OCI-LY7 (cell line): ENCODE data around the gene FAM171A2. TPM values are rescaled to one million over a fixed set of nuclear protein-coding genes. Genes with fewer than 3 reads are reported as not detected.

Source experiments
- BruUV-seq: library from RNA; stranded (reverse); fragments of 400-500 nt; replicated peaks from 2 replicates; lab custom pipeline; 2021; lab: Mats Ljungman, UMichigan
- CTCF ChIA-PET: fragments of 300-600 bp; sonication (Branson Sonifier 250); formaldehyde crosslinking; loops from one replicate; lab custom pipeline; 2022; ENCODE audit warnings: antibody characterized with exemption; ENCODE audit not compliant: unreplicated experiment; lab: Charles Lee
- POLR2A ChIA-PET: fragments of 300-600 bp; sonication (Branson Sonifier 250); formaldehyde crosslinking; loops from one replicate; lab custom pipeline; 2022; ENCODE audit warnings: antibody characterized with exemption; lab: Charles Lee
- DNase-seq: peaks from one replicate; pipeline ENCODE4 v3.0.0-alpha.2; 2015; ENCODE audit warnings: low spot score
- H2AFZ ChIP-seq: fragments of 200-600 bp; sonication (generic), shearing (Covaris generic); 2 replicates; pipeline ENCODE4 v1.6.1; 2014; ENCODE audit warnings: mild to moderate bottlenecking, antibody characterized with exemption, low read length, moderate library complexity
- H3K27ac ChIP-seq: fragments of 200-600 bp; sonication (generic); 2 replicates; pipeline ENCODE4 v1.5.1; 2014; ENCODE audit warnings: mixed run types, low read depth, mild to moderate bottlenecking, moderate library complexity, low read length, inconsistent platforms; ENCODE audit not compliant: poor library complexity, severe bottlenecking
- H3K36me3 ChIP-seq: fragments of 200-600 bp; sonication (generic); 2 replicates; pipeline ENCODE4 v1.6.1; 2014; ENCODE audit warnings: mild to moderate bottlenecking, antibody characterized with exemption, low read length, moderate library complexity, mixed read lengths; ENCODE audit not compliant: insufficient read depth
- H3K4me1 ChIP-seq: fragments of 200-600 bp; sonication (generic); 2 replicates; pipeline ENCODE4 v1.5.1; 2014; ENCODE audit warnings: mild to moderate bottlenecking, low read length; ENCODE audit not compliant: insufficient read depth, poor library complexity, severe bottlenecking
- H3K4me2 ChIP-seq: fragments of 200-600 bp; sonication (generic); 2 replicates; pipeline ENCODE4 v1.6.1; 2014; ENCODE audit warnings: mild to moderate bottlenecking, low read length
- H3K4me3 ChIP-seq: fragments of 200-600 bp; sonication (generic); 2 replicates; pipeline ENCODE4 v1.5.1; 2014; ENCODE audit warnings: mild to moderate bottlenecking, low read depth, low read length; ENCODE audit not compliant: poor library complexity, severe bottlenecking
- H3K79me2 ChIP-seq: fragments of 200-600 bp; sonication (generic); 2 replicates; pipeline ENCODE4 v1.6.1; 2016; ENCODE audit warnings: low read depth, mild to moderate bottlenecking, low read length, moderate library complexity, mixed read lengths; ENCODE audit not compliant: insufficient read depth
- H3K9me2 ChIP-seq: fragments of 200-600 bp; sonication (generic); 2 replicates; pipeline ENCODE4 v1.6.1; 2016; ENCODE audit warnings: mild to moderate bottlenecking, low read length, mixed read lengths; ENCODE audit not compliant: insufficient read depth
- H3K9me3 ChIP-seq: fragments of 200-600 bp; sonication (generic); 2 replicates; pipeline ENCODE4 v1.6.1; 2014; ENCODE audit warnings: mild to moderate bottlenecking, mixed run types, low read length, mixed read lengths
- H4K20me1 ChIP-seq: fragments of 200-600 bp; sonication (generic); 2 replicates; pipeline ENCODE4 v1.6.1; 2014; ENCODE audit warnings: mild to moderate bottlenecking, antibody characterized with exemption, low read length, moderate library complexity, mixed read lengths; ENCODE audit not compliant: insufficient read depth
- EZH2phosphoT487 ChIP-seq: fragments of 200-600 bp; sonication (generic); IDR thresholded peaks from 2 replicates; pipeline ENCODE4 v1.6.1; 2018; ENCODE audit warnings: low read depth, borderline replicate concordance, mild to moderate bottlenecking, mixed run types, antibody characterized with exemption, low read length, moderate library complexity, mixed read lengths
- intact Hi-C: fragments of 100-400 bp; cut with micrococcal nuclease; formaldehyde crosslinking; loops from one replicate; pipeline ENCODE4 v1.10.0; 2022; ENCODE audit not compliant: unreplicated experiment
- total RNA-seq, 2 experiments: library from RNA; depleted of rRNA in 1 of 2; stranded (reverse); fragments of >200 nt in 1 of 2; shearing (Covaris generic) in 1 of 2; gene quantifications; 2 replicates each; pipeline ENCODE4 v1.2.3, GENCODE V29; 2014 to 2022
- TF ChIP-seq, protein P1 (sequence below): fragments of 200-600 bp; sonication (generic); conservative IDR thresholded peaks from 2 replicates; pipeline ENCODE4 v1.5.1; 2014; ENCODE audit warnings: mild to moderate bottlenecking, antibody characterized with exemption, low read length, moderate library complexity, mixed read lengths

The FAM171A2 gene
- total RNA-seq, 2 experiments from 2014 or later = 3.4 to 4.6 TPM

- no peak for TF ChIP-seq EZH2phosphoT487
- TF ChIP-seq, protein P1, sequence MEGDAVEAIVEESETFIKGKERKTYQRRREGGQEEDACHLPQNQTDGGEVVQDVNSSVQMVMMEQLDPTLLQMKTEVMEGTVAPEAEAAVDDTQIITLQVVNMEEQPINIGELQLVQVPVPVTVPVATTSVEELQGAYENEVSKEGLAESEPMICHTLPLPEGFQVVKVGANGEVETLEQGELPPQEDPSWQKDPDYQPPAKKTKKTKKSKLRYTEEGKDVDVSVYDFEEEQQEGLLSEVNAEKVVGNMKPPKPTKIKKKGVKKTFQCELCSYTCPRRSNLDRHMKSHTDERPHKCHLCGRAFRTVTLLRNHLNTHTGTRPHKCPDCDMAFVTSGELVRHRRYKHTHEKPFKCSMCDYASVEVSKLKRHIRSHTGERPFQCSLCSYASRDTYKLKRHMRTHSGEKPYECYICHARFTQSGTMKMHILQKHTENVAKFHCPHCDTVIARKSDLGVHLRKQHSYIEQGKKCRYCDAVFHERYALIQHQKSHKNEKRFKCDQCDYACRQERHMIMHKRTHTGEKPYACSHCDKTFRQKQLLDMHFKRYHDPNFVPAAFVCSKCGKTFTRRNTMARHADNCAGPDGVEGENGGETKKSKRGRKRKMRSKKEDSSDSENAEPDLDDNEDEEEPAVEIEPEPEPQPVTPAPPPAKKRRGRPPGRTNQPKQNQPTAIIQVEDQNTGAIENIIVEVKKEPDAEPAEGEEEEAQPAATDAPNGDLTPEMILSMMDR = no peak
- intact Hi-C loops = no loop called here
- no TSS peak for BruUV-seq
- H3K9me2 ChIP-seq = no peaks in the 10 kb centered on the region
- no peak for DNase-seq
- no peak overlapping the region for H3K4me2 ChIP-seq
- ChIA-PET CTCF (no interaction called here), POLR2A (no interaction called here)
- H3K4me3 ChIP-seq = no peak overlapping the region
- no peaks in the 10 kb centered on the region for H3K79me2 ChIP-seq
- no peak overlapping the region for H3K27ac ChIP-seq
- no peaks in the 10 kb centered on the region for H4K20me1 ChIP-seq
- H3K4me1 ChIP-seq = peaks cover 7% of the 10 kb centered on the region
- no peak overlapping the region for H2AFZ ChIP-seq
- H3K9me3 ChIP-seq = no peaks in the 10 kb centered on the region
- H3K36me3 ChIP-seq = no peaks in the 10 kb centered on the region
Observed at GRCh38 chr17:44387804-44388203, 24.2 kb upstream of the FAM171A2 start.

- Histone ChIP-seq H2AFZ (no peak overlapping the region), H3K9me3 (no peaks in the 10 kb centered on the region), H3K4me1 (peaks cover 7% of the 10 kb centered on the region), H3K79me2 (no peaks in the 10 kb centered on the region), H4K20me1 (no peaks in the 10 kb centered on the region), H3K27ac (no peak overlapping the region), H3K4me2 (no peak overlapping the region), H3K4me3 (no peak overlapping the region), H3K9me2 (no peaks in the 10 kb centered on the region), H3K36me3 (no peaks in the 10 kb centered on the region)
- BruUV-seq = no TSS peak
- intact Hi-C loops = no loop called here
- ChIA-PET POLR2A (no interaction called here), CTCF (no interaction called here)
- no peak for TF ChIP-seq EZH2phosphoT487
- TF ChIP-seq, protein P1 = no peak
- no peak for DNase-seq
Observed at GRCh38 chr17:44386182-44386525, 22.5 kb upstream of the FAM171A2 start.

GRCh38 chr17:44385287-44386181 lies 21.9 kb upstream of the FAM171A2 start:
- no peaks in the 10 kb centered on the region for H3K79me2 ChIP-seq
- H3K9me3 ChIP-seq = no peaks in the 10 kb centered on the region
- H4K20me1 ChIP-seq = no peaks in the 10 kb centered on the region
- ChIA-PET POLR2A (no interaction called here), CTCF (no interaction called here)
- peaks cover 7% of the 10 kb centered on the region for H3K4me1 ChIP-seq
- no peak overlapping the region for H3K27ac ChIP-seq
- peak overlapping the region; percentile 68 for H3K4me2 ChIP-seq
- intact Hi-C loops = no loop called here
- no TSS peak for BruUV-seq
- peak overlapping the region; percentile 62 for H3K4me3 ChIP-seq
- TF ChIP-seq EZH2phosphoT487 = no peak
- TF ChIP-seq, protein P1 = 0 out of 2 replicates have a peak, but pooled peaks have one; percentile 13
- no peaks in the 10 kb centered on the region for H3K36me3 ChIP-seq
- H3K9me2 ChIP-seq = no peaks in the 10 kb centered on the region
- DNase-seq = peak; percentile 47
- peak overlapping the region; percentile 51; the same call in 1 of the 2 replicates for H2AFZ ChIP-seq
